ENCODE data around the gene COL13A1.
A peak's percentile ranks its signal among the peaks of the same experiment; 100 is the strongest.

COL13A1 gene

DNA sequence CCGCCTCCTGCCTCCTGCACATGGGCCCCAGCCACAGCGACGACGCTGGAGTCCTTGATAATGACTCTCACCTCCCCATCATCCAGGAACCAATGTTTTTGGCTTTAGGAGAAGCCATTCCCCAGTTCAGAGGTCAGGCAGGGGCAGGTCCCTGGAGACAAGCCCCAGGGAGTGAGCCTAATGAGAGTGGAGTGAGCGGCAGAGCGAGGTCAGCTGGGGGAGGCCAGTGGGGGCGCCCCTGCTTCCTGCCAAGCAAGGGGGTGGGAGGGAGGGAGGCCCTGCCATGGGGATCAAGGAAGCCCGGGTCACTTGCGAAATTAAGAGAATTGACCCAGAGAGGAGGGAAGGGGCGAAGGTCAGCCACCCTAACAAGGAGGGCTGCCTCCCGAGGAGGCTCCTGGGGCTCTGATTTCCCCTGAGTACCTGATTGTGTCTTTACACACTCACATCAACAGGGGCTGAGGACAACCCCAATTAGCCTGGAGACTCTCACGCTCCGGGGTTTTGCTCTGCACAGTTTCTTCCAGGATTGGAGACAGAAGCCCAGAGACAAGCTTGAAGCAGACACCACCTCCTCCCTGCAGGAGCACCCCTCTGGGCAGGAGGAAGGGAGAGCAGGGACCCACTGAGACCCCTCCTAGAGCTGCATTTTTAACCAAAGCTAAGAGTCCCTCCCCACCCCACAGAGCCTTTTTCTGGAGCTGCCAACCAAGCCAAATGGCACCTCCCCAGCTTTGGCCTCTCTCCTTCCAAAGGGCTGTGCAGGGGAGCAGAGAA lies 112.1 kb downstream of the COL13A1 start:
- no peak for DNase-seq

DNA sequence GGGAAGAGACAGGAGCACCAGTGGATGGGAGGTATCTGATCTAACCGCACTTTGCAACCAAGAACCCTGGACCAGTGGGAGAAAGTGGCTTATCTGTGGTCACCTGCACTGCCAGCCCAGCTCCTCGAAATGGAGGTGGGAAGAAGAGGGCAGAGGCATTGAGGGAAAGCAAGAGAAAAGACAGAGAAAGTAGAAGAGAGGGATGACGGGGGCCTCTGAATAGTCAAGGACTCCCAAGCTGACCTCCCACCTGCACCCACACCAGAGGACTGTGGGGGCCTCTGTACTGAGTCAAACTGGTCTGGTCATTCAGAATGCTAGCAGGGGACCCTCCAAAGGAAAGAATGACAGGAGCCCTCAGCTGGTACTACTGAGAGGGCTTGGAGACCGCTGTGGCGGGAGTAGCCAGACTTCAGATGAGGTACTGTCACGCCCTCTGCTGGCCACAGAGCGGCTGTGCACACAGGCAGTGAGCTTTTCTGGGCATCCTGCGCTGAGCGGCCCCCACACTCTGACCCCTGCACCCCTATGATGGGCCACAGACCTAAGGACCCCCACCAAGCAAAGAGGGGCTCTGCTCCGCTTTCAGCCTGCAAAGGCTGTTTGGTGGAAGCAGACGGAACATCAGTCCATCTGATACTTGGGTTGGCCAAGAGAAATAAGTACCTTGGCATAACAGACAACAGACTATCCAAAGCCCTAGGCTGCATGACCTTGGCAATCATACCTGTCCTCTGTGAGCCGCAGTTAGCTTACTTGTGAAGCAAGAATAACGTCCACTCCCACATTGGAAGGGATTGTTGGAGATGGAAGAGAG lies 112.9 kb downstream of the COL13A1 start:
- peak; percentile 74 for DNase-seq

DNA sequence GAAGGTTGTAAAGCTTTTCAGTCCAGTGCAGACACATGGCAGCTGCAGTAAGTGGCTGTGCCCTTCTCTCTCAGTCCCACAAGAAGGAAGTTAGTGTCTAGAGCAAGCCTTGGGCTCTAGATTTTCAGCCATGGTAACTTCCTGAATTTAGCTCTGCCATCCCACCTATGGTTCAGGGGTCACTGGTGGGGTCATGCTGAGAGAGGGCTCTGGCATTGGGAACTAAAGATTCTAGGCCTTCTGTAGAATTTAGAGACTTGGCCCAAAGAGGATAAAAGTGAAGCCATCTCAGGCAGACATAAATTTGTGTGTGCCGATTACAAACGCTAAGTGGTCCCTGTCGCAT lies 113.5 kb downstream of the COL13A1 start:
- no peak for DNase-seq

DNA sequence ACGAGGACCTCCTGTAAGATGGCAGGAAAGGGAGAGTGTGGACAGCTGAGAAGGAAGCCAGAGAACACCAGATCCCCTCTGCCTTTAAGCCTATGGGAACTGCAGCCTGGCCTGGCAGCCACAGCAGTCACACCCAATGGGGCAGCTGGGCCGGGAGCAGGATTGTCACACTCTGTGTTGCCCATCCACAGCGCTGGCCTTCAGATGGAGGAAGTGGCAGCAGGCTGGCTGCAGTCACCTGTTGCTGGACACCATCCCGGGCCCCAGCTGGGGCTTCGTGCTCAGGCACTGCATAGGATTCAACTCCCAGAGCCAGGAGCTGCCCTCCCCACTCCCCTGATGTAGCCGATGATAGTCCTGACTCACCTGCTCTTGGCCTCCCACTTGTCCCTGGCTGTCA lies 114.4 kb downstream of the COL13A1 start:
- DNase-seq = no peak

DNA sequence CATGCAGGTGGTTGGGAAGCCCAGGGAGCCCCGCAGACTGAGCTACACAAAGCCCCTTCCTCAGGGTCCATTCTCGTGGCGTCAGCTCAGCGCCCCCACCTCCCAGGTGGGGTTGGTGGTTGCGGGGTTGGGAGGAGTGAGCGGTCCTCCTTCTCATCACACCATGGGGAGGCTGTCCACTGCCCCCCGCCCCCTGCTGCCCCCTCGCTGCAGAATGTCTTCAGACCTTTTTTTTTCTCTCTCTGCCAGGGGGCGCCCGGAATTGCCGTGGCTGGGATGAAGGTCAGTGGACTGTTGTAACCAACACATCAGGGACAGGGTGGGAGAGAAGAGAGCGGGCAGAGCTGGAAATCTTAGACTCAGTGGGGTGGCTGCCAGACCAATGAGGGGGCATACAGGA lies 116.3 kb downstream of the COL13A1 start:
- no peak for DNase-seq

DNA sequence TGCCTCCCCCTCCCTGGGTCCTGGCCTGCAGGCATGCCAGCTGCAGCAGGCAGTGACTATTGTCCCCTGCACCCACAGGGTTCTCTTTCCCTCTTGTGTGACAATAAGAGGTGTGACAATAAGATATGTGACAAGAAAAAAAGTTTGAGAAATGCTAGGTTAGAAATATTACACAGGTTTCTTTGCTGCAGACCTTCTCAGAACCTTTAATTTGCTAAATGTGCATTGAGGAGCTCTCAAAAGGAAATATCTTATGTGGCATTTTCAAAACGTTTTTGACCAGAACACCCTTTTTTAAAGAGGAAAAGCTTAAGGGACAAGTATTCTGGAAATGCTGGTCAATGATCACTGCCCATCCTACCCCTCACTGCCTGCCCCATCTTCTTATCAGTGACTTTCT lies 117.5 kb downstream of the COL13A1 start:
- no peak for DNase-seq

DNA sequence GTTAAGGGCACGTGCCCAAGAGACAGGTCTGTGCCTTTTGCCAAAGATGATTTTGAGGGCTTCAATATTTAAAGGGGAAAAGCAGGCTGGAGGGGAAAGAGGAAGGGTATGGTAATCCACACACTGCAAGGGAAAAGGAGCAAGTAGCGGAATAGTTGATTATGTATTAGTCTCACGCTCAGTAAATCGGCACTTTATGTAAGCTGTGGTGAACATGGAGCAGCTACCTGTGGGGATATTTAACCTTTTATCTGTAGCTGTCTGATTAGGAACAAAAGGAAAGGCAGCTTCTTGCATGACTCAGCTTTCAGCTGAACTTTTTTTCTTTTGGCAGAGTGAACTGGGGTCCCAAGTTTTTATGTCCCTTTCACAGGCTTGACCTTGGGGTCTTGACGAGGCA lies 123.4 kb downstream of the COL13A1 start:
- DNase-seq = no peak

DNA sequence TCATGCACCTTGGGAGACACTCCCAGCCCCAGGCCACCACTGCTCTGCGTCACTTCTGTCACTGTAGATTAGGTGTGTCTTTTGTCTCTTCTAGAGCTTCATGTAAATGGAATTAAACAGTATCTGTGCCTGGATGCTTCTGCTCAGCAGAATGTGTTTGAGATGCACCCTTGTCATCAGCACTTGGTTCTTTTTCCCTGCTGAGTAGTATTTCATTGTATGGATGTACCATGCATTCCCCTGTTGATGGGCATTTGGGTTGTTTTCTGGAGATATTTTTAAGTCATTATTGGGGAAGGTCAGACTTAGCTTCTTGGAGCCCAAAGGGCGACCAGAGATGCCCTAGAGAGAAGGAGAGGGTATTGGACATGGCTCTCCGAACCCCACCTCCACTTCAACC lies 126.6 kb downstream of the COL13A1 start:
- no peak for DNase-seq

DNA sequence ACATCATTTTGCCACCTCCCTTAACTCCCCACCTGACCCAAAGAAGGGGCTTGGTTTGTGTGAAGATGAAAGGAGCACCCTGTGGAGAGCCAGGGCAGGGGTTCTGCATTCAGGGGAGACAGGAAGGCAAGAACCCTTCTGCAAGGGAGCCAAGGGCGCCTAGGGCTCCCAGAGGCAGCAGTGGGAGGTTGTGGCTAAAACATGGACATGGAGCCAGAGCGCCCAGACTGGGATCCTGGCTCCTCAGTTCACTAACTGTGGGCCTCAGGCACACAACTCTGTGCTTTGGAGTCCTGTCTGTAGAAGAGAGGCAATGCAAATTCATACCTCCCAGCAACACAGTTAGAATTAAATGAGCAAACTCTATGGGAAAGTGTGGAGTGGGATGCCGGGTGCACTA lies 127.9 kb downstream of the COL13A1 start:
- DNase-seq = no peak

DNA sequence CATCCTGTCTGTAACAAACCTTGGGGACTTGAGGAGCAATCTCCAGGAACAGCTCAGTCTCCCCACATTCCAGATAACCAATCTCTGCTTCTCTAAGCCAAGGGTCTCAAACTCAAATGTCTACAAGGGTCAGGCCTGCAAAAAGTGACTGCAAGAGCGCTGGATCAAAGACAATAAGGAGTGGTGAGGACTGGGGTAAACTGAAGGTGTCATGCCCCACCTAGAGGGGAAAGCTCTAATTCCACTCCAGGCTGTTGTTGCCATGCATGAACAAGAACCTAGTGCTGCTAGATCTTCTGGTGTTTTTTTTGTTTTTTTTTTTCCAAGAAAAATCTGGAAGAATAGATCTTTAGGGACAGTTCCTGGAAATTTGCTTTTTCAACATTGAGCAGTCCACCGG lies 133.1 kb downstream of the COL13A1 start:
- DNase-seq = no peak

DNA sequence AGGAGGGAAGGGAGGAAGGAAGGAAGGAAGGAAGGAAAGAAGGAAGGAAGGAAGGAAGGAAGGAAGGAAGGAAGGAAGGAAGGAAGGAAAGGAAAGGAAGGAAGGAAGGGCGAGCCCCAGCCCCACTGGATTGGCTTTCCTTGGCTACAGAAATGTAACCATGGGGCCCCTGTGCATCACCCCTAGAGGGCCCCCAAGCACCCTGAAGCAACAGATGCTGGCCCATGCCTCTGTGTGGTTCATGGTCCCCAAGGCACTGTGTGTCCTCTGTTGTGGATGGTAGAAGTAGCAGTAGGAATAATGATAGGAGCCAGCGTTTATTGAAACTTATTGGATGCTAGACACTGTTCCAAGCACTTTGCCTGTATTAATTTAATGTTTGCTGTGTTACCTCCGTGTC lies 134.4 kb downstream of the COL13A1 start:
- peak; percentile 10 for DNase-seq

DNA sequence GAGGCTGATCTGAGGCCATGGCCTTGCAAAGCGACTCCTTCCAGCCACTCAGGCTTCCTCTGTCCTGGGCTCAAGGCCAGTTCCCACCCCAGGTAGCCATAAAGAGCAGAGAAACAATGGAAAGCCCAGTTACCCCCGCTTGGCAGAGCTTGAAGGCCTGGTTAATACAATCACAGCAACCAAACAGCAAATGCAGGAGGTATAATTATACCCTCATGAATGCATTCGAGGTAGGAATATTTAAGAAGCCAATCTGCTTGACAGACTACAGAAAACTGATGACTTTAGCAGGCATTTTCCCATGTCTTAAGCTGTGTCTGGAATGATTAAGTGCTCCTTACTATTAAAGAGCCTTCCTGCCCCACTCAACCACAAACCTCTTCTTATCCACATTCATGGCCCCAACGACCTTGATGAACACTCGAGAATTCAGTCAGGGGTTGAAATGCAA lies 136.9 kb downstream of the COL13A1 start:
- no peak for DNase-seq

DNA sequence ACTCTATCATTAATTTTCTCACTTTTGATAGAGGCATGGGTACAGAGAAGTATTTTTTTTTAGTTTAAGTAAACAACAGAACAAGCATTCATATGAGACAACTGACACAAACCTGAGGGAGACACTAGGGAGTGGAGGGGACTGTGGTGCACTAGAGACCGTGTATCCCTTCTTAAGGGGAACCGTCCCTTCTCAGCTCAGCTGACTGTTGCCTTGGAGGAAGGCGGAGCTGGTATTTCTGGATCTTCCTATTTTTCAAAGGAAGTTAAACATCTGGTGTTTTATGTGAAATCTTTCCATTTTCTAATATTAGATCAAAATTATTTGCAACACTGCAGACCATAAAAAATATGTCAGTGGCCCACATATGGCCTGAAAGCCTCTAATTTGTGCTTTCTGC lies 137.4 kb downstream of the COL13A1 start:
- DNase-seq = no peak

DNA sequence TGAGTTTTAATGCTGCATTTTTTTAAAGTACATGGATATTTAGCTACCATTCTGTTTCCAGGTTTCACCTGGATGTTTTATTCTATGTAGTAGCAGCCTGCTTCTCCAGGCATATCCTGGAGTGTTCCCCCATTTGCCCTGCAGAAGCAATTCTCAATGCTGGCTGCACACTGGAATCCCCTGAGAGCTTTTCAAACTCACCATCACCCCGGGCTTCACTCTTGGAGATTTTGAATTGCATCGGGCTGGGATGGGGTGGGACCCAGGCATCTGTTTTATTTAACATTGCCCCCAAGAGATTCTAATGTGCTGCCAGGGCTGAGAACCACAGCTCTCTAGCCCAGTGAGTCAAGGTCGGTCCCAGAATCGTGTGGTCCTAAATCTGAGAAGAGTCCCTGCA lies 137.8 kb downstream of the COL13A1 start:
- no peak for DNase-seq

DNA sequence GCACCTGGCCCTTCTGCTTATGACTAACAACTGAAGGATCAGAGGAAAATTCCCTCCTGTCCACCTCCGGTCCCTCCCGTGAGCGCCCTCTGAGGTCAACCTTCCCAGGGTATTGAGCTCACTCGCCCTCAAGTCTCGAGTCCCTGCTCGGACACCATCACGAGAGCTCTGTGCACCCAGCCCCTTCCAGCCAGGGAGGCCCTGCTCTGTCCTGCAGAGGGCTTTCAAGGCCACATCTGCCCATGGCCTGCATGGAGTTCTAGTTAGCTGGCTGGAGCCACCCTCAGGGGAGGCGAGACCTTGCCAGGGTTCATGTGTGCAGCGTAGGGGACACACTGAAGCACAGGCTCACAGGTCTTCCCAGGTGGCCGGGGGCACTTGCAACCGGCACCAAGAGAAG lies 140.0 kb downstream of the COL13A1 start:
- DNase-seq = no peak

DNA sequence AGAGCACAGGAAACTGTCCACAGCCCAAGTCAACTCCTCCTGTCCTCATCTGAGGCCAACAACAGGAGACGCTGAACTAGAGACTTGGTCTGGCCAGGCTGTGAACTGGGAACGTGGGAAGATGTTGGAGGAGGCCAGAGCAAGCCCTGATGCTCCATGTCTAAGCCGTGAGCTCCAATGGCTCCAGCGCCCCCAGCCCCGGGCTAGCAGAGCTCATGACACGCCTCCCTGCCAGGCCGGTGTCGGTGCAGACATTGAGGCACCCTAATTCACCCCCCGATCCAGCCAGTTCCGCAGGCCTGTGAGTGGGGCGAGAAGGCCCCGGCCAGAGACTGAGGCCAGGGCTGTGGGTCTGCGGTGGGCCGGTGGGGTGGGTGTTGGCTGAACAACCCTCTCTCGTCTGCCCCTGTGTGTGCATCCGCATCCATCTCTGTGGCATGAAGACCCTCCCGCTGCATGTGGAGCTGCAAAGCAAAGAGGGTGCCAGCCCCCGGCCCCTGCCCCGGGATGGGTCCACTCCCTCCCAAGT lies 141.7 kb downstream of the COL13A1 start:
- no peak for DNase-seq

DNA sequence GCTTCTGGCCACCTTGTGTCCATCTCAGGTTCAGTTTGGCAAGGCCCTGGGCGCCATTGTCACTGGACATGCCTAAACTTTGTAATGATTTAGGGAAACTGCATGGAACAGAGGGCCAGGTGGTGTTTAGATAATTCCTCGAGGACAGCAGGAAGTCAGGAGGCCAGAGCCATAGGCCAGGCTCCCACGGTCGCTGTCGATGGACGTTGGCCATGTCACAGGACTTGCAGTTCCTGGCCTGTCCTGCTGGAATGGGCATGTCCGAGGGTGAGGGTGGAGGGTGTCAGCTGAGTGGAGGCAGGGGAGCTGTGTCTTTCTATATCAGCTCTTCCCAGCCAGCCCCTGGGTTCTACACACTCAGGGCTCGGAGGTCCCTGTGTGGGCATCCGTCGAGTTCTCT lies 143.1 kb downstream of the COL13A1 start:
- DNase-seq = no peak

DNA sequence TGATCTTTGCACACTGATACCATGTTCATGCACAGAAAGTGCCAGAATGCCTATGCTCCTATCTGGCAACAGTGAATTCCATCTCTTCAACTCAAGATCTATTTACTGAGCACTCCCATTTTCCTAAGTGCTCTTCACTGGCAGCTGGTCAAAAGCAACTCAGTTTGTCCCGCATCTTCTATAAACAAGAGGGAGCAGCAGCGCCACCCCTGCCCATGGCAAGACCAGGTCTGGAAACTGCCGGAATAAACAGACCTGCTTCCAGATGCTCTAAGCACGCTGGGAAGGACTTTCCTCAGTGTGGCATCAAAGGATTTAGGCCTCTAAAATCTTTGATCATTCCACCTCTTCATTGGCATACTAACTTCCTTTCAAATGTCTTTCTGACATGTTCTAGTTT lies 146.6 kb downstream of the COL13A1 start:
- DNase-seq = no peak

DNA sequence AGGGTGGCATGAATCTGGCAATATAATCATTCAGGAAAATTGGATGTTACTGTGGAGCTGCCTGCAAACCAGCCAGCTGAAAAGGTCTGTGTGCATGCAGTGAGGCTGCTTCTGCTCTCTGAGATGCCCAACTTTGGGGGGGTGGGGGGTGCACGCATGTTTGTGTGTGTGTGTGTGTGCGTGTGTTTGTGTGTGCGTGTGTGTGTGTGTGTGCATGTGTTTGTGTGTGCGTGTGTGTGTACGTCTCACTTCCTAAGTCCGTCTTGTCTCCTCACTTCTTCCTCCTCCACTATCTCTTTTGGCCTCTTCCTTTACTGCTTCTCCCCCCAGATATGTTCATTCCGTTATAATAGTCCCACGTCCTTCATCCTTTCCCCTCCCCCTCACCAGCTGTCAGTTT lies 148.1 kb downstream of the COL13A1 start:
- DNase-seq = no peak

DNA sequence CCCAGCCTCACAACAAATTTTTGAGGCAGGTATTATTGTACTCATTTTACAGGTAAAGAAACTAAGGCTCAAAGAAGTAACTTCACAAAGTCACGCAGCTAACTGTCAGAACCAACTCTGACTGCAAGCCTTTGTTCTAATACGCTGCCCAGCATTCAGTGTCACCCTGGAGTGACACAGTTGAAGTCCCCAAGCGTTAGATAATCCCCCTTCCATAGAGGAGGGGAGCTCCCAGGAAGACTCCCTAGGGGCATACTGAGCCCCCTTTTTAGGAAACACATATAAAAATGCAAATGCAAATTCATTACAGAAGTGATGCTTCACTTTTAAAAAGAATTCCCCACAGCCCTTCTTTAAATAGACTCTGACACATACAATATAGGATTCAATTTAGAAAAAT lies 150.0 kb downstream of the COL13A1 start:
- no peak for DNase-seq

DNA sequence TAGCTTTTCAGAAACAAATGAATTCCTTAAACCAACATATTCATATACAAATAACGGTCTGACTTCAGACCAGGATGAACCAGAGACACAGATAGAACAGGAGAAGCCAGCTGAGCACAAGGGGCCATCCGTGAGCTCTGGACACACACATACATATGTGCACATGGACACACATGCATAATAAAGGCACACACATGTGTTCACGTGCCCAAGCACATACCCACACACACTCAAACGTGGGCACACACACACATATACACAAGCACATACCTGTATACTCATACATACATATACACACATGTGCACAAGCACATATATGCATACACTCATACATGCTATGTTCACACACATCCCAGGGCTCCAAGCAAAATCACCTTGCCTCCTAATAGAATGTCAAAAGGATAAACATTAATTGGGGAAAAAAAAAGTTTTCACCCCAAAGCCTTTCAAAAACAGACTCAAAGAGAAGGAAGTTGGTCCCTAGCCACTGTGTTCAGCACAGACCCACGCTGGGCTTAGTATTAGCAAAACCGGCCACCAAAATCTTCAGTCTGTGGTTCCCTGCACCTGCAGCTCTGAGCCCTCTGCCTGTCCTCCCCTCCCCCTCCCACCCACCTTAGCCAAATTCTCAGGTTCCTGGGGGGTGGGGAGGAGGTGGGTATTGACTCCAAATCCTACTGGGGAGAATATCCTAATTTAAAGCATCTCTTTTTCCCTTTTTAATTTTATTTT lies 150.5 kb downstream of the COL13A1 start:
- no peak for DNase-seq

DNA sequence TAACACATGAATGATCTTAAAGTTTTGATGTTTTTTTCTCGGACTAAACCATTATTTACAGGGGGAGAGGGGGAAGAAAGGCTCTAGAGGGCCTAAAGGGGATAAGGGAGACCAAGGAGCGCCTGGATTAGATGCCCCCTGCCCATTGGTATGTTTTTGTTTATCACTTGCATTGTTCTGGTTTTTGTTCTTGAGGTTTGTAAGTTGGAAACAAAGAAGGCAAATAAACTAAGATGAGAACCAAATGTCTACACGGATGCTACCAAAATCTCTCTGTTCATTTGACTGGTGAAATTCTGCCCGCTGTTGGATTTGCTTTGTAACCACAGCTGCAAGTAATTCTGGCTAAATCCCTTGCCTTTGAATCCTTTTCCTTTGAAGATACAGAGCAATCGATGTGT lies 151.1 kb downstream of the COL13A1 start:
- DNase-seq = no peak

DNA sequence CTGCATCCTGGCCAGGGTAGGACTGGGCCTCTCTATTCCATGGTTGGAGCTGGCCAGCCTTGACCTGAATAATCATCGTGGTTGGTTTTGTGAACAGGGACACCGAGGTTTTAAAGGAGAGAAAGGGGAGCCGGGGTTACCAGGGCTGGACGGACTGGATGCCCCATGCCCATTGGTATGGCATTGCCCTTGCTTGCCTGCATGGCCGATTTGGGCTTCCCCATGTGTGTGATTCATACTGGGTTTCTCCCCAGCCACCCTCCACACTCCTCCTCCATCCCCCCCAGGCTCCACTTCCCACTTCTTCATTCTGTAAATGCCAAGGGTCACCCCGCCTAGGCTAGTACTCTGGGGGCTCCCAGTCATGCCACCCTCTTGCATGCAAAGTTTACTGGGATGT lies 152.1 kb downstream of the COL13A1 start:
- DNase-seq = no peak

Data from stimulated activated CD4-positive, alpha-beta T cell treated with anti-CD3 and anti-CD28 coated beads, Interleukin-15, amount 100 ng/mL, for 24 hours (primary cell).